ENCODE data around the gene TARBP2.

TARBP2 gene

DNA sequence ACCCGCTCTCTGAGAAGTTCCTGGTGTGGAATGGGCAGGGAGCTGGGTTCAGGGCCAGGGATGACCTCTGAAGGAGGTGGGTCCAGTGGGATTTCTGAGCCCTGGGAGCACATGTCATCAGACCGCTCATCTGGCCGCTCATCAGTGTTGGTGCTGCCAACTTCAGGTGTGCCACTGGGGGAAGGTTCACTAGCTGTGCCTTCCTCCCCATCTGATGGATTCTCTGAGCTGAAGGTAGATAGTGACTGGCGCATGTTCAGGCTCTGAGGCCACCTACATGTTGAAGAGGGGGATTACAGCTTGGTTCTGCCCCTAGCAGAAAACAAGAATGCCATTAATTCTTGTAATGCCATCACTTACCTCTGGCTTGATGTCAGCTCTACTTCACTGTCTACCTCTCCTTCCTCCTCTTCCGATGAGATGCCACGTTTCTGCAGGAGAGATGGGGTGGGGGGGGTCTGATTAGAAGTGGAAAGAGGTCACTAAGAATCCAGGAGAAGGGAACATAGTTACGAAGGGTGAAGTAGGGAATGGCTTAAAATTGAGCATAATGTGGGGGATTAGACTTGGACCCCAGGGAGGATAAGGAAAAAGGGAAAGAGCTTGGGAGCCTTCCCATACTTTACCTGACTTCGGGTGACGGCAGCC is 19.0 kb upstream of the TARBP2 start:
- DNase-seq (ENCODE audit: insufficient read length, low spot score), result no peak
- TF ChIP-seq POLR2A (IDR thresholded peaks at IDR 0.05; ENCODE audit: low read depth, low read length), result no peak
- FAIRE-seq, result no peak

DNA sequence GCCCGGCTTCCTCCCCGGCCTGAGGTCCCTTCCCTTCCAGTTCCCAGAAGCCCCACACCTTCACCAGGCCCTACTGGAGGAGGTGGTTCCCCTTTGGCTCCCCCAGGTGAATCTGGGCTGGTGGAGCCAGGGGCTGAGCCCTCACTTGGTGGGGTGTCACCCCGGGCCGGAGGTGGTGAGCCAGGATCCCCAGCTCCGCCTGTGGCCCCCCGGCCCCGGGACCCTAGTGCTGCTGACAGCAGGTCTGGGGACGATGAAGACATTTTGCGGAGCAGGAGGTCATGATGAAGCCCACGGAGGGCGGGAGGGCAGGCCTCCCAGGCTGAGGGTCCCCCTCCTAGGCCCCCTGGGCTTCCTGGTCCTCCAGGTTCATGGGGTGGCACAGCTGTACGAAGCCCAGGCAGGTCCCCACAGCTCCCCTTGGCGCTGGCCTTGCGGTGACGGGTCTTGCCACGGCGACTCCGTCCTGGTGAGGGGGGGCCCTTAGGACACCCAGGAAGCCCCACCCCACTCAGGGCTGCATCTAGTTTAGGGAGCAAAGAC is 18.4 kb upstream of the TARBP2 start:
- DNase-seq (ENCODE audit: insufficient read length, low spot score), result no peak
- no peak for FAIRE-seq

DNA sequence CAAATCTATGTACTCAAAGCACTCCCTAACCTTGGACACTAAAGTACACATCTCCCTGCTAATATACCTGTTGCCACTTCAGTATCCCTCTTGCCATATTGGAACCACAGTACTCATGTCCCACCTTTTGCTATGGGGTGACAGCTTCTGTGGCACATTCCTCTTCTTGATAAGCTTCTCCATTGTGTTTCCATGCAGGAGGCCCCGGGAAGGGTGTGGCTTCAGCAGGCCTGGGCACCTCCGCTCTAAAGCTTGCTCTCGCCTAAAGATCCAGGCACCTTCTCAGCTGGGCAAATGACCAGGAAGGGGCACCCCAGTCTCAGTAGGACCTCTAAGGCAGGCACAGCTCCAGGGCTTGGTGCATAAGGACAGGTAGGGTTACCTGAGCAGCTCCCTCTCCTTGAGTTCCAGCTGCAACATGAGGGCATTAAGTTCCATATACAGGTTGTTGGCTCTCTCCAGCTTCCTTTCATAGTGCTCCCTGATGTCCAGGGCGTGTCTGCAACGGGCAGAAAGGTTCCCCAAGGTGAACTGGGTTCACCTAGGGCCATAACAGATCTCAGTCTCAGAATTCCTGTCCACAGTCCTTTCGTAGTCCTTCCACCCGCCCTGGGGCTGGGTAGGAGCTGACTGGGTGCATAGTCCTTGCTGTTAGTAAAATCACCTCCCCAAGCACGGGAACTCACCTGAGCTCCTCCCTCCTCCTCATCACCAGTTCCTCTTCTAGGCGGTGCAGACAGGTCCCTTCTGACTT is 17.7 kb upstream of the TARBP2 start:
- no peak for DNase-seq (ENCODE audit: insufficient read length, low spot score)
- no peak for TF ChIP-seq POLR2A (IDR thresholded peaks at IDR 0.05; ENCODE audit: low read depth, low read length)
- FAIRE-seq, result no peak

More for the DNA sequence above, 18.4 kb upstream of the TARBP2 start:
- TF ChIP-seq POLR2A (IDR thresholded peaks at IDR 0.05; ENCODE audit: low read depth, low read length), result no peak

DNA sequence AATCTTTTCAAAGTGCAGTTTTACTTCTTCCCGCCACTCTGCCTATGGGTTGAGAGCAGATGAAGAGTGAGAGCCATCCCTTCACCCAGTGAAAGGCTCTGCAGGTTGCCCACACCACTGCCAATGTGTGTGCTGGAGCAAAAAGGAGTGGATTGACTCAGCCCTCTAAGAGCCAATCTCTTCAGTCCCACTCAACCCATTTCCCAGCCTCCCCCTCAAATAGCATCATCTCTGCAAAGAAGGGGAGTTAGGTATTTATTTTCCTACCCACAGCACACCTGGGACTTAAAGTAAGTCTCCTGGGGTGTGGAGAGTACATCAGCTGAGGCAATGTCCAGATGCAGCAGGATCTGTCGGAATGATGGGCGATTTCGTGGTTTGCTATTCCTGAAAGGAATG is 17.1 kb upstream of the TARBP2 start:
- TF ChIP-seq POLR2A (IDR thresholded peaks at IDR 0.05; ENCODE audit: low read depth, low read length), result no peak
- DNase-seq (ENCODE audit: insufficient read length, low spot score) (no peak), FAIRE-seq (no peak)

DNA sequence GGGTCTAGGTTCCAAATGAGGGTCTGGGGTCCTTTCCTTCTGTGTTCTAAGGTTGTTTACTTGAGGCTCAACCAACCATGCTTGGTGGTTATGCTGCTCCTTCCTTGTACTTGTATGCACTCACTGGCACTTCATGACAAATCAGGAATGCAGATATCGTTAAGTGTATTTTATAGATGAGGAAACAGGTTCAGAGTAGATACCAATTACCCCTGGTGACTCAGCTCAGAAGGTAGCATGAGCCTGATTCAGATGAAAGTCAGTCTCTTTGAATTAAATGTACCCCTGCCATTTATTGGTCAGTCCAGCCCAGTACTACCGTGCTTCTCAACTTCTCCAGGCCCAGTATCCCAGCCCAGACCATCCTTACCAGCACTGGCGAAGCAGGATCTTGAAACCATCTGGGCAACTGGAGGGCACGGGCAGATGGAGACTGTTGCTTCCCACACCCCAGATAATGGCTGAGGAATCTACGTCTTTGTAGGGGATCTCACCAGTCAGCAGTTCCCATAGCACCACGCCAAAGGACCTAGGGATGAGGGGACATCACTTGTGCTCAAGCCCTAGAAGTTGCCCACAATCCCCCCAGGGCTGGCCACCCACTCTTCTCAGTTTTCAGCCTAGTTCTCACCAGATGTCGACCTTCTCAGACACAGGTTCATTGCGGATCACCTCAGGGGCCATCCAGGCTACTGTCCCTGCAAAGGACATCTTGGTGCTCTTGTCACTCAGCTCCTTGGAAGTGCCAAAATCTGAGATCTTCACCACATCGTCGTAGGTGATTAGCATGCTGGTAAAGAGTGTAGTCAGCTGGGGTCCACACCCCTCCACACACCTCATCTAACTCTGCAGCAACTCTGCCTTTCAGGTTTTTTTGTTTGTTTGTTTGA is 16.2 kb upstream of the TARBP2 start:
- DNase-seq (ENCODE audit: insufficient read length, low spot score) (no peak), FAIRE-seq (no peak)
- no peak for TF ChIP-seq POLR2A (IDR thresholded peaks at IDR 0.05; ENCODE audit: low read depth, low read length)

DNA sequence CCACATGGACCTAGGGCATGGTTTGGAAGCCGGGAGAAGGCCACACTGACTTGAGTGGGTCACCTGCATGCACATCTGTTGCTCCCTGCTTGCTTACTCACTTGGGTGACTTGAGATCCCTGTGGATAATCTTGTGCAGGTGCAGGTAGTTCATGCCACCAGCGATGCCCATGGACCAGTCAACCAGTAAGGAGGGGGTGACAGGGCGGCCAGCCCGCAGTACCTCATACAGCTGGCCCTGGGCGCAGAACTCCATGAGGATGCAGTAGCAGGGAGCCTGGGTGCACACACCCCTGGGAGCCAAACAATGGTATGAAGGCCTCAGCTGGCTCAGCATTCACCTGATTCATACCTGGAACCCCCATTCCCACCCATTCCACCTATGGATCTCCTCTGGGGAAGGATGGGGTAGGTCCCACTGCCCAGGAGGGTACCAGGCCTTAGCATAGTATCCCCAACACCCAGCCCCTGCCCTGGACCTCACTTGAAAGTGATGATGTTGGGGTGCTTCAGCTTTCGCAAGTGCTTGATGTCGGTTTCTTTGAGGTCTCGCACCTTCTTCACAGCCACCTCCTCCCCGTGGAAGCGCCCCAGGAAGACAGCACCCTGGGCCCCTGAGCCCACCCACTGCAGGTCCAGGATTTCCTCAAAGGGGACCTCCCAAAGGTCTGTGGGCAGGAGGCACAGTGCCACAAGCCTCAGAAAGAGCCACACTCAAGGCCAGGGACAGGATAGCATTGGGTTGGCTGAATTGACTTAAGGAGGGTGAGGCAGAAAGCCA is 14.9 kb upstream of the TARBP2 start:
- DNase-seq (ENCODE audit: insufficient read length, low spot score), result no peak
- FAIRE-seq, result no peak
- no peak for TF ChIP-seq POLR2A (IDR thresholded peaks at IDR 0.05; ENCODE audit: low read depth, low read length)

DNA sequence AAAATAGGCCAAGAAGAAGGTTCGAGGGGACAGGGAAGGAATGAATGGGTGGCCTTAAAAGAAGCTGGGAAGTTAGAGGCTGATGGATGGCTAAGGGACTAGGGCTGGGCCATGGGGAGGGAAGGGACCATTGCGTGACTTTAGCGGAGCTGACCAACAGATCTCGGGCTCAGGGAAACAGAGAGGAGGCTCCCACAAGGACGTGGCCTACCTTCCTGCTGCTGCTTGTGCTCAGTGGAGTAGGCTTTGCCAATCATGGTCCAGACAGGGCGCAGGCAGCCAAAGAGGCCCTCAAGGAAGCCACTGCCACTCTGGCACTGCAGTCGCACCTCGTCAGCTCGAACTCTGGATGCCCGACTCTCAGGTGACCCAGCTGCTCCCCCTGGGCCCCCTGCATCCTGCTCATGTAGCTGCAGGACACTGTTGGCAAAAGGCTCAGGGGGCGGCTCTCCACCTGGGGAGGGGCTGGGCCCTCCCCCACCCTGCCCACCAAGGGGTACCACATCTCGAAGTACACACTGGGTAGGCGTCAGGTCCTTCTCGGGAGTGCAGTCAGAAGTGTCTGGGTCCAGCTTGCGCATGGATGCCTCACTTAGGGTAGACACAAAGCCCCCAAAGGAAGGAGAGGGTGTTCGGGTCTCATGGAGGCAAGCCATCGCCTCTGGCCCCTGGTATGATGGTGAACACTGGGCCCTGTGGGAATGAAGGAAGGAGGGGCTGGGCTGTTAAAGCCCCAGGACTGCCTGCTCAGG is 14.2 kb upstream of the TARBP2 start:
- FAIRE-seq, result no peak
- TF ChIP-seq POLR2A (IDR thresholded peaks at IDR 0.05; ENCODE audit: low read depth, low read length), result no peak
- no peak for DNase-seq (ENCODE audit: insufficient read length, low spot score)

DNA sequence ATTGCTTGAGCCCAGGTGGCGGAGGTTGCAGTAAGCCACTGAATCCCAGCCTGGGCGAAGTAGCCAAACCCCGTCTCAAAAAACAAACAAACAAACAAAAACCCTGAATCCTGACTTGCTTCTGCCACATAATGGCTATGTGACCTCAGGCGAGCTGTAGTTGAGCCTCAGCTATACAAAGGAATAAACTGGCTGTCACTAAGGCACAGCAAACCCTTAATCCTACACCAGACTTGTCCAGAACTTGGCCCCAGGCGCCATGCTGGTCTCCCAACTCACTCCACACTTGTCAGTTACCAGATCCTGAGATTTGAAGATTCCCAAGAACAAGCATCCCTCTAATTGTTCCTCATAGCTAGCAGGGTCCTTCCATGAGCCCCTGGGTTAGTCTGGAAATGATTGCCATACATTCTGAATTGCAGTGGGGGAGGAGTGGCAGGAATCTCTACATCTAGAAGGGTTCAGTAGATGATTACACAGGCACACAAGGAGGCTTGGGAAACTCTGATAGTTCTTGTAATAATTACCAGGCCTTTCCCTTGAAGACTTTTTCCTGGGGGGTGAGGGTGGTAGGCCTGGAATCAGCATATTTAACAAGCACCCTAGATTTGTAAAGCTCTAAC is 11.7 kb upstream of the TARBP2 start:
- DNase-seq (ENCODE audit: insufficient read length, low spot score) (no peak), FAIRE-seq (no peak)
- no peak for TF ChIP-seq POLR2A (IDR thresholded peaks at IDR 0.05; ENCODE audit: low read depth, low read length)

- 0 out of 2 replicates have a peak, but pooled peaks have one; percentile 12 for TF ChIP-seq POLR2A (IDR thresholded peaks at IDR 0.05; ENCODE audit: low read depth, low read length)
- DNase-seq (ENCODE audit: insufficient read length, low spot score) (no peak), FAIRE-seq (no peak)
Observed at GRCh38 chr12:53492188-53492587, 8.9 kb upstream of the TARBP2 start.

GRCh38 chr12:53492830-53493609 is 8.1 kb upstream of the TARBP2 start:
- peak; percentile 75 for DNase-seq (ENCODE audit: insufficient read length, low spot score)
- TF ChIP-seq POLR2A (IDR thresholded peaks at IDR 0.05; ENCODE audit: low read depth, low read length), result no peak; the same call in 1 of the 2 replicates
- FAIRE-seq, result no peak

DNA sequence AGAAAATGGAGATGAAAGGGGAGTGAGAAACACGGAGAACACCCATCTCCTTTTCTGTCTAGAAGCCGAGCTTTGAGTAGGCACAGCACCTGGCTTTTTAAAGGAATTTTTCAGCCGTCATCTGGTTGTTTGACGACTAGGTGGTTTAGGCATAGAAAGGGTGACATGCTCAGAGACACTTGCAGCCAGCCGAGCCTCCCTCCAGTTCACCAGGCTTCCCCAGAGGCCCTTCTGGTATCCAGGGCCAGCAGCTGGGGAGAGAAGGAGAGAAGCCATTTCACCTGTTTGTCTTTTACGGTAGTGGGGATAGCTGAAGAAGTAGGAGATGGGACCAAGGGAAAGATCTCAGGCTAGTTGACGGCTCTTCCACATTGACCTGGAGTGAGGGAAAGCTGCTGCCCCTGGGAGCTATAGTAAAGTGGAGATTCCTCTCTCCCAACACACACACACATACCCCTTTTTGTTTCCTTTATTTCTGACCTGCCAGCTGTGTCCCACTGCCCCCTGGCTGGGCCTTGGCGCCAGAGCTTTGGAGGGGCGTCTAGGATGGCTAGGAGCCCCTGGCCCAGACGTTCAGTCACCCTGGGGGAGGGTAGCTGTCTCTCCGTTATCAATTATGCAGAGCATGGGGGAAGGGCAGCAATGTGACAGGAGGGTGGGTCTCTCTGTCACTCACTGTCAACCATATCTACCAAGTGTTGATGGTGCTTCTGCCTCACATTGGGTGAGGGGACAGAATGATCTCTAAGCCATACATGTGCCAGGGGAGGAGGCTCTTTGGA is 7.3 kb upstream of the TARBP2 start:
- DNase-seq (ENCODE audit: insufficient read length, low spot score), result no peak
- FAIRE-seq, result no peak

More for the DNA sequence above, 7.3 kb upstream of the TARBP2 start:
- TF ChIP-seq POLR2A (IDR thresholded peaks at IDR 0.05; ENCODE audit: low read depth, low read length), result no peak

Measured in H54 (cell line).